K562 (cell line): Measurements from ENCODE around the gene TBC1D5. TPM values are rescaled to one million over a fixed set of nuclear protein-coding genes. Genes with fewer than 3 reads are reported as not detected.
A peak's percentile ranks its signal among the peaks of the same experiment; 100 is the strongest.

Experiments
- ATAC-seq: fragments of 200-7000 bp; cut with Tn5 transposase; 3 replicates; pipeline ENCODE4 v1.9.1; 2020; ENCODE audit warnings: moderate library complexity
- BruUV-seq: library from RNA; stranded (reverse); fragments of 400-500 nt; replicated peaks from 2 replicates; lab custom pipeline; 2021; lab: Mats Ljungman, UMichigan
- CTCF ChIA-PET: fragments of 300-600 bp; formaldehyde crosslinking; extraction: SDS; loops from one replicate; lab custom pipeline; 2021; ENCODE audit warnings: low intra/inter-chr PET ratio; lab: Yijun Ruan, JAX
- POLR2A ChIA-PET: fragments of 300-600, 350-650 bp; sonication (Branson Sonifier 250); formaldehyde crosslinking; extraction: SDS; loops from one replicate; lab custom pipeline; 2021; ENCODE audit warnings: antibody characterized with exemption, inconsistent platforms; lab: Yijun Ruan, JAX
- DNase-seq, 4 experiments: peaks; one replicate each; pipeline versions ENCODE4 v3.0.0 to v3.0.0-alpha.2; 2011 to 2018; ENCODE audit warnings: low spot score in 3 of 4, mixed read lengths in 3 of 4; ENCODE audit errors: extremely low read depth in 1 of 4
- FAIRE-seq: peaks from 2 replicates; lab custom pipeline; 2011; peaks lifted over from hg19 to GRCh38; lab: Jason Lieb, UNC
- H2AFZ ChIP-seq: 2 replicates; pipeline ENCODE4 v1.6.0; 2011; ENCODE audit warnings: low read depth, low read length, control low read depth, inconsistent platforms
- H3K27ac ChIP-seq: fragments of 200-600 bp; 3 replicates; pipeline ENCODE4 v1.8.0; 2011; ENCODE audit warnings: low read depth, mild to moderate bottlenecking, control low read depth, inconsistent platforms, low read length, moderate library complexity, mixed read lengths; ENCODE audit errors: extremely low read depth
- H3K27me3 ChIP-seq, 2 experiments: fragments of 300-600 bp in 1 of 2; 2 replicates in 1 of 2; 3 replicates in 1 of 2; pipeline versions ENCODE4 v1.6.0 to v1.8.0; 2011; ENCODE audit warnings: inconsistent platforms in 2 of 2, low read length in 2 of 2, mild to moderate bottlenecking in 1 of 2, mixed read lengths in 1 of 2, moderate library complexity in 1 of 2; ENCODE audit not compliant: control insufficient read depth in 2 of 2, insufficient read depth in 2 of 2
- H3K36me3 ChIP-seq: fragments of 300-600 bp; 3 replicates; pipeline ENCODE4 v1.8.0; 2011; ENCODE audit warnings: mild to moderate bottlenecking, low read length, inconsistent platforms; ENCODE audit not compliant: control insufficient read depth, insufficient read depth
- H3K4me1 ChIP-seq, 2 experiments: fragments of 200-600 bp in 1 of 2; replicated peaks in 1 of 2; 2 replicates in 1 of 2; 3 replicates in 1 of 2; pipeline versions ENCODE4 v1.5.1 to v1.8.0; 2011; ENCODE audit warnings: inconsistent platforms in 2 of 2, low read length in 2 of 2, mild to moderate bottlenecking in 1 of 2, mixed read lengths in 1 of 2, moderate library complexity in 1 of 2; ENCODE audit not compliant: control insufficient read depth in 2 of 2, insufficient read depth in 2 of 2
- H3K4me2 ChIP-seq: 2 replicates; pipeline ENCODE4 v1.6.1; 2011; ENCODE audit warnings: low read length, control low read depth, inconsistent platforms, mixed read lengths; ENCODE audit not compliant: insufficient read depth
- H3K4me3 ChIP-seq: fragments of 200-600 bp; sonication (generic), shearing (Covaris generic); 2 replicates; pipeline ENCODE4 v1.5.1; 2016; ENCODE audit warnings: control low read depth, inconsistent platforms
- H3K79me2 ChIP-seq: fragments of 200-600 bp; 3 replicates; pipeline ENCODE4 v1.8.0; 2011; ENCODE audit warnings: low read length, inconsistent platforms; ENCODE audit not compliant: control insufficient read depth, insufficient read depth
- H3K9ac ChIP-seq, 2 experiments: 2 replicates each; pipeline versions ENCODE4 v1.6.0 to v1.6.1; 2011; ENCODE audit warnings: low read depth in 2 of 2, low read length in 2 of 2, control low read depth in 1 of 2, inconsistent platforms in 1 of 2, mild to moderate bottlenecking in 1 of 2, mixed read lengths in 1 of 2; ENCODE audit not compliant: insufficient read depth in 1 of 2
- H3K9me1 ChIP-seq: one replicate; pipeline ENCODE4 v1.6.0; 2011; ENCODE audit warnings: inconsistent platforms, mild to moderate bottlenecking, low read length, moderate library complexity; ENCODE audit not compliant: control insufficient read depth, insufficient read depth
- H3K9me3 ChIP-seq: replicated peaks from 2 replicates; pipeline ENCODE4 v1.5.1; 2011; ENCODE audit warnings: low read depth, low read length, inconsistent platforms; ENCODE audit not compliant: control insufficient read depth, insufficient read depth
- H4K20me1 ChIP-seq: replicated peaks from 2 replicates; pipeline ENCODE4 v1.6.1; 2011; ENCODE audit warnings: low read length, inconsistent platforms, mixed read lengths; ENCODE audit not compliant: control insufficient read depth, insufficient read depth
- HDAC3 ChIP-seq: fragments of 450-650 bp; IDR thresholded peaks from 2 replicates; pipeline ENCODE4 v1.6.1; 2018; ENCODE audit warnings: borderline replicate concordance, mild to moderate bottlenecking, moderate library complexity; ENCODE audit not compliant: partially characterized antibody
- MEIS2 ChIP-seq: fragments of 450-650 bp; IDR thresholded peaks from 2 replicates; pipeline ENCODE4 v1.6.1; 2014; ENCODE audit warnings: mild to moderate bottlenecking; ENCODE audit not compliant: partially characterized antibody
- RBM14 ChIP-seq: fragments of 200-400 bp; formaldehyde crosslinking; IDR thresholded peaks from 2 replicates; pipeline ENCODE4 v1.6.1; 2018; ENCODE audit warnings: low read depth, mild to moderate bottlenecking, low read length, moderate library complexity, borderline replicate concordance; ENCODE audit not compliant: insufficient read depth
- RCOR1 ChIP-seq, 2 experiments: IDR thresholded peaks; 2 replicates each; pipeline ENCODE4 v1.6.1; 2012; ENCODE audit warnings: low read depth in 2 of 2, low read length in 2 of 2, borderline replicate concordance in 1 of 2, improper control_type of control experiment in 1 of 2
- SIN3A ChIP-seq, 2 experiments: fragments of 150-350 bp in 1 of 2; IDR thresholded peaks; 2 replicates each; pipeline ENCODE4 v1.6.1; 2011 to 2016; ENCODE audit warnings: borderline replicate concordance in 2 of 2, low read depth in 2 of 2, low read length in 2 of 2, mild to moderate bottlenecking in 2 of 2, moderate library complexity in 2 of 2; ENCODE audit not compliant: control insufficient read depth in 1 of 2
- THAP12 ChIP-seq: fragments of 250-450 bp; sonication (Bioruptor Pico); IDR thresholded peaks from 2 replicates; pipeline ENCODE4 v1.9.0; 2021; ENCODE audit warnings: mild to moderate bottlenecking, inconsistent platforms
- WGBS: fragments of 100-300 bp; shearing (Covaris generic); methylation state at CpG from one replicate; pipeline ENCODE4 v1.1.6; 2016; ENCODE audit warnings: low coverage, mixed read lengths; ENCODE audit not compliant: insufficient coverage; ENCODE audit errors: missing lambda C conversion rate; 5-methylcytosine and 5-hydroxymethylcytosine counted together
- in situ Hi-C: fragments of 300-500 bp; cut with MboI; formaldehyde crosslinking; loops from 4 replicates; pipeline ENCODE4 v1.15.0; 2018; ENCODE audit warnings: inconsistent platforms, mixed read lengths
- intact Hi-C: fragments of 100-400 bp; cut with micrococcal nuclease; formaldehyde crosslinking; loops from 2 replicates; pipeline ENCODE4 v1.14.2; 2022
- polyA plus RNA-seq, 8 experiments: library from polyadenylated mRNA; depleted of rRNA in 4 of 8; stranded (reverse) in 5 of 8; unstranded in 3 of 8; fragments of >200 nt; fragmentation: Nextera tagmentation in 2 of 8; fragmentation: Illumina TruSeq in 1 of 8; extraction: Ambion mirVana in 2 of 8; extraction: Trizol in 1 of 8; gene quantifications; 2 replicates each; pipeline versions ENCODE4 v1.2.1 to v1.2.3, GENCODE V29; 2011 to 2014; ENCODE audit warnings: inconsistent platforms in 1 of 8, missing spikeins in 1 of 8
- total RNA-seq, 7 experiments: library from RNA; depleted of rRNA in 6 of 7; stranded (reverse); fragments of >200 nt in 6 of 7; fragmentation: Illumina TruSeq in 2 of 7; extraction: Trizol in 2 of 7; gene quantifications; 2 replicates each; pipeline versions ENCODE4 v1.2.1 to v1.2.3, GENCODE V29; 2011 to 2021; ENCODE audit warnings: low replicate concordance in 1 of 7
- TF ChIP-seq, protein P1 (sequence below): sonication (generic); IDR thresholded peaks from 2 replicates; pipeline ENCODE4 v1.6.1; 2016

TBC1D5 gene
- total and polyA plus RNA-seq, 9 of the 15 experiments (the other 6 are each of a cell fraction or from before 2014, with no cell fraction given), result 2.9 to 38.1 (median 25.6) TPM

DNA sequence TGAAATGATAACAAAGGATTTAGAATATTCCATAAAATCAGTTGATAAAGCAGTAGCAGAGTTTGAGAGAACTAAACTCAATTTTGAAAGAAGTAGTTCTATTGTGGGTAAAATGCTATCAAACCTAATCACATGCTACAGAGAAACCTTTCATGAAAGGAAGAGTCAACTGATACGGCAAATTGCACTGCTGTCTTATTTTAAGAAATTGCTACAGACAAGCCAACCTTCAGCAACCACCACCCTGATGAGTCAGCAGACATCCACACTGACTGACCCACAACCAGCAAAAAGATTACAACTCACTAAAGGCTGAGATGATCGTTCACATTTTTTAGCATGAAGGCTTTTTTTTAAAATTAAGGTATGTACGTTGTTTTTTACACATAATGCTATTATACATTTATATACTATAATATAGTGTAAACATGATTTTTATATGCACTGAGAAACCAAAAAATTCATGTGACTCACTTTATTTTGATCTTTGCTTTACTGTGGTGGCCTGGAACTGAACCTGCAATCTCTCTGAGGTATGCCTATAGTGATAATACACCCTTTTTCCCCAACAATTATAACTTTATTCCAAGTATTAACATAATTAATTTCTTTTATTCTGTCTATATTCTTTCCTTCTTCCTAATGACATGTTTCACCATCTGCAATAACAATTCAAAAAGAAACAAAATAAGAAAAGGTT lies 109.9 kb downstream of the TBC1D5 start (continued):
- TF ChIP-seq RBM14 (no peak), HDAC3 (peak; percentile 39), THAP12 (CRISPR knock-in tag) (no peak), RCOR1 (IDR thresholded peaks at IDR 0.05; ENCODE audit: borderline replicate concordance in 1 of 2, low read depth in 2 of 2, low read length in 2 of 2) (peak in 1 of 2 experiments; percentile 75; a peak in 1 of 4 replicates), SIN3A (IDR thresholded peaks at IDR 0.05; ENCODE audit: borderline replicate concordance in 2 of 2, control insufficient read depth in 1 of 2, low read depth in 2 of 2, low read length in 2 of 2) (no peak)
- TF ChIP-seq, all 486 proteins: peak for 43

DNA sequence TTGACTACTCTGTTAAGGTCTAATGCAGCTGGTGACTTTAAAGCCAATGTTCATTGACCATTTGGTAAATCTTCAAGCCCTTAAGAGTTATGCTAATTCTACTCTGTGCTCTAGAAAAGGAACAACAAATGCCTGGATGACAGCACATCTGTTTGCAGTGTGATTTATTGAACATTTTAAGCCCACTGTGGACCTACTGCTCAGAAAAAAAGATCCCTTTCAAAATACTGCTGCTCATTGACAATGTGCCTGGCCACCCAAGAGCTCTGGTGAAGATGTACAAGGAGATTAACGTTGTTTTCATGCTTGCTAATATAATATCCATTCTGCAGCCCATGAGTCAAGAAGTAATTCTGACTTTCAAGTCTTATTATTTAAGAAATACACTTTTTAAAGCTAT lies 110.8 kb downstream of the TBC1D5 start:
- TF ChIP-seq MEIS2, result peak; percentile 67
- TF ChIP-seq, protein P1, sequence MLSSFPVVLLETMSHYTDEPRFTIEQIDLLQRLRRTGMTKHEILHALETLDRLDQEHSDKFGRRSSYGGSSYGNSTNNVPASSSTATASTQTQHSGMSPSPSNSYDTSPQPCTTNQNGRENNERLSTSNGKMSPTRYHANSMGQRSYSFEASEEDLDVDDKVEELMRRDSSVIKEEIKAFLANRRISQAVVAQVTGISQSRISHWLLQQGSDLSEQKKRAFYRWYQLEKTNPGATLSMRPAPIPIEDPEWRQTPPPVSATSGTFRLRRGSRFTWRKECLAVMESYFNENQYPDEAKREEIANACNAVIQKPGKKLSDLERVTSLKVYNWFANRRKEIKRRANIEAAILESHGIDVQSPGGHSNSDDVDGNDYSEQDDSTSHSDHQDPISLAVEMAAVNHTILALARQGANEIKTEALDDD, result 0 out of 2 replicates have a peak, but pooled peaks have one; percentile 4
- TF ChIP-seq RCOR1 (IDR thresholded peaks at IDR 0.05; ENCODE audit: borderline replicate concordance in 1 of 2, low read depth in 2 of 2, low read length in 2 of 2), result no peak
- TF ChIP-seq, all 486 proteins: peak for 2
- H3K27ac ChIP-seq, result no peak overlapping the region
- no peak overlapping the region for H3K4me3 ChIP-seq
- 0% methylated on average over 1 of the region's 1 CpG for WGBS
- intact Hi-C loops (loop anchor here (5.0 kb wide), 1 partner anchor 111 kb away; the partner anchor contains the start of gene TBC1D5), in situ Hi-C loops (loop anchor here (25.0 kb wide), 1 partner anchor 206 kb away; no protein-coding TSS in a partner anchor)
- no peaks in the 10 kb centered on the region for H3K9me3 ChIP-seq
- H3K4me2 ChIP-seq, result no peak overlapping the region
- H3K9me1 ChIP-seq, result no peaks in the 10 kb centered on the region
- DNase-seq, result peak in 1 of 4 experiments; percentile 8
- H3K27me3 ChIP-seq, result no peaks in the 10 kb centered on the region
- no TSS peak for BruUV-seq
- no peaks in the 10 kb centered on the region for H4K20me1 ChIP-seq
- CTCF ChIA-PET, result no interaction called here
- POLR2A ChIA-PET, result interaction anchor here (0.7 to 1.1 kb wide), 2 partner anchors 13 to 77 kb away, joined by 3 read pairs; no protein-coding TSS in a partner anchor
- H3K79me2 ChIP-seq, result no peaks in the 10 kb centered on the region
- ATAC-seq, result peak; percentile 20; the same call in 2 of the 3 replicates
- H3K4me1 ChIP-seq, result peaks cover 3 to 10% of the 10 kb centered on the region in 2 experiments; a peak in 4 of 5 replicates
- H3K36me3 ChIP-seq, result no peaks in the 10 kb centered on the region
- no peak overlapping the region for H3K9ac ChIP-seq
- no peak overlapping the region for H2AFZ ChIP-seq
- no peak for FAIRE-seq
